Measurements from ENCODE around the gene ZFX.
"Not testable (repeated sequence)": the region's sequence is repeated elsewhere in the genome, so short reads cannot be mapped to it uniquely, and the experiment has no call there.

The ZFX gene

GRCh38 chrX:24149351-24150050 lies at the start of gene ZFX:
Gene ZFX, plus strand, starts transcription at chrX:24149729. Its CDS starts 23,014 bp downstream, at chrX:24172743.
- Histone ChIP-seq H3K9ac (ENCODE audit: low read length) (peak within 1 kb of the TSS; percentile 95), H3K36me3 (ENCODE audit: insufficient read depth, low read length) (peaks cover 6% of the 10 kb centered on the region), H3K27me3 (ENCODE audit: control insufficient read depth in 1 of 2, insufficient read depth in 2 of 2, low read length in 2 of 2) (no peaks in the 10 kb centered on the region), H3K27ac (ENCODE audit: low read depth, low read length) (peak within 1 kb of the TSS; percentile 96), H3K4me3 (ENCODE audit: low read depth in 1 of 2, low read length in 2 of 2) (peak within 1 kb of the TSS; percentile 80 to 95), H3K4me1 (ENCODE audit: insufficient read depth, low read length) (peaks cover 70% of the 10 kb centered on the region), H3K9me3 (ENCODE audit: low read length) (no peaks in the 10 kb centered on the region)

GRCh38 chrX:24100713-24101112 lies 48.8 kb upstream of the ZFX start:
- Histone ChIP-seq H3K4me3 (ENCODE audit: low read depth in 1 of 2, low read length in 2 of 2) (no peak overlapping the region), H3K4me1 (ENCODE audit: insufficient read depth, low read length) (no peaks in the 10 kb centered on the region), H3K27me3 (ENCODE audit: control insufficient read depth in 1 of 2, insufficient read depth in 2 of 2, low read length in 2 of 2) (no peaks in the 10 kb centered on the region), H3K27ac (ENCODE audit: low read depth, low read length) (no peak overlapping the region), H3K9ac (ENCODE audit: low read length) (no peak overlapping the region), H3K9me3 (ENCODE audit: low read length) (no peaks in the 10 kb centered on the region), H3K36me3 (ENCODE audit: insufficient read depth, low read length) (no peaks in the 10 kb centered on the region)

GRCh38 chrX:24110069-24110468 lies 39.5 kb upstream of the ZFX start:
- Histone ChIP-seq H3K4me1 (ENCODE audit: insufficient read depth, low read length) (no peaks in the 10 kb centered on the region), H3K27me3 (ENCODE audit: control insufficient read depth in 1 of 2, insufficient read depth in 2 of 2, low read length in 2 of 2) (no peaks in the 10 kb centered on the region), H3K4me3 (ENCODE audit: low read depth in 1 of 2, low read length in 2 of 2) (no peak overlapping the region), H3K36me3 (ENCODE audit: insufficient read depth, low read length) (no peaks in the 10 kb centered on the region), H3K9ac (ENCODE audit: low read length) (no peak overlapping the region), H3K9me3 (ENCODE audit: low read length) (no peaks in the 10 kb centered on the region), H3K27ac (ENCODE audit: low read depth, low read length) (no peak overlapping the region)

GRCh38 chrX:24113181-24113580 lies 36.3 kb upstream of the ZFX start:
- H3K27ac ChIP-seq (ENCODE audit: low read depth, low read length) = no peak overlapping the region
- H3K27me3 ChIP-seq (ENCODE audit: control insufficient read depth in 1 of 2, insufficient read depth in 2 of 2, low read length in 2 of 2) = no peaks in the 10 kb centered on the region
- peaks cover 14% of the 10 kb centered on the region for H3K4me1 ChIP-seq (ENCODE audit: insufficient read depth, low read length)
- no peak overlapping the region for H3K9ac ChIP-seq (ENCODE audit: low read length)
- no peak overlapping the region for H3K4me3 ChIP-seq (ENCODE audit: low read depth in 1 of 2, low read length in 2 of 2)
- H3K9me3 ChIP-seq (ENCODE audit: low read length) = no peaks in the 10 kb centered on the region
- H3K36me3 ChIP-seq (ENCODE audit: insufficient read depth, low read length) = no peaks in the 10 kb centered on the region

GRCh38 chrX:24117258-24117657 lies 32.3 kb upstream of the ZFX start:
- Histone ChIP-seq H3K9ac (ENCODE audit: low read length) (no peak overlapping the region), H3K4me3 (ENCODE audit: low read depth in 1 of 2, low read length in 2 of 2) (no peak overlapping the region), H3K36me3 (ENCODE audit: insufficient read depth, low read length) (no peaks in the 10 kb centered on the region), H3K27me3 (ENCODE audit: control insufficient read depth in 1 of 2, insufficient read depth in 2 of 2, low read length in 2 of 2) (no peaks in the 10 kb centered on the region), H3K9me3 (ENCODE audit: low read length) (no peaks in the 10 kb centered on the region), H3K27ac (ENCODE audit: low read depth, low read length) (no peak overlapping the region), H3K4me1 (ENCODE audit: insufficient read depth, low read length) (peaks cover 14% of the 10 kb centered on the region)

GRCh38 chrX:24124244-24124799 lies 25.2 kb upstream of the ZFX start:
- no peak overlapping the region for H3K27ac ChIP-seq (ENCODE audit: low read depth, low read length)
- no peaks in the 10 kb centered on the region for H3K4me1 ChIP-seq (ENCODE audit: insufficient read depth, low read length)
- H3K9ac ChIP-seq (ENCODE audit: low read length) = no peak overlapping the region
- H3K27me3 ChIP-seq (ENCODE audit: control insufficient read depth in 1 of 2, insufficient read depth in 2 of 2, low read length in 2 of 2) = no peaks in the 10 kb centered on the region
- no peaks in the 10 kb centered on the region for H3K36me3 ChIP-seq (ENCODE audit: insufficient read depth, low read length)
- H3K4me3 ChIP-seq (ENCODE audit: low read depth in 1 of 2, low read length in 2 of 2) = no peak overlapping the region
- no peaks in the 10 kb centered on the region for H3K9me3 ChIP-seq (ENCODE audit: low read length)

- H3K4me3 ChIP-seq (ENCODE audit: low read depth in 1 of 2, low read length in 2 of 2) = no peak overlapping the region
- no peaks in the 10 kb centered on the region for H3K27me3 ChIP-seq (ENCODE audit: control insufficient read depth in 1 of 2, insufficient read depth in 2 of 2, low read length in 2 of 2)
- H3K36me3 ChIP-seq (ENCODE audit: insufficient read depth, low read length) = no peaks in the 10 kb centered on the region
- H3K4me1 ChIP-seq (ENCODE audit: insufficient read depth, low read length) = no peaks in the 10 kb centered on the region
- no peaks in the 10 kb centered on the region for H3K9me3 ChIP-seq (ENCODE audit: low read length)
- H3K27ac ChIP-seq (ENCODE audit: low read depth, low read length) = no peak overlapping the region
- no peak overlapping the region for H3K9ac ChIP-seq (ENCODE audit: low read length)
Observed at GRCh38 chrX:24125028-24125612, 24.4 kb upstream of the ZFX start.

- Histone ChIP-seq H3K9ac (ENCODE audit: low read length) (no peak overlapping the region), H3K27me3 (ENCODE audit: control insufficient read depth in 1 of 2, insufficient read depth in 2 of 2, low read length in 2 of 2) (no peaks in the 10 kb centered on the region), H3K36me3 (ENCODE audit: insufficient read depth, low read length) (no peaks in the 10 kb centered on the region), H3K4me3 (ENCODE audit: low read depth in 1 of 2, low read length in 2 of 2) (no peak overlapping the region), H3K4me1 (ENCODE audit: insufficient read depth, low read length) (no peaks in the 10 kb centered on the region), H3K9me3 (ENCODE audit: low read length) (no peaks in the 10 kb centered on the region), H3K27ac (ENCODE audit: low read depth, low read length) (no peak overlapping the region)
Observed at GRCh38 chrX:24131476-24131875, 18.1 kb upstream of the ZFX start.

- Histone ChIP-seq H3K4me3 (ENCODE audit: low read depth in 1 of 2, low read length in 2 of 2) (no peak overlapping the region), H3K9ac (ENCODE audit: low read length) (no peak overlapping the region), H3K27ac (ENCODE audit: low read depth, low read length) (no peak overlapping the region), H3K27me3 (ENCODE audit: control insufficient read depth in 1 of 2, insufficient read depth in 2 of 2, low read length in 2 of 2) (no peaks in the 10 kb centered on the region), H3K9me3 (ENCODE audit: low read length) (no peaks in the 10 kb centered on the region), H3K4me1 (ENCODE audit: insufficient read depth, low read length) (no peaks in the 10 kb centered on the region), H3K36me3 (ENCODE audit: insufficient read depth, low read length) (no peaks in the 10 kb centered on the region)
Observed at GRCh38 chrX:24133312-24133711, 16.2 kb upstream of the ZFX start.

GRCh38 chrX:24135768-24136167 lies 13.8 kb upstream of the ZFX start:
- H3K4me1 ChIP-seq (ENCODE audit: insufficient read depth, low read length); H3K36me3 ChIP-seq (ENCODE audit: insufficient read depth, low read length); H3K27ac ChIP-seq (ENCODE audit: low read depth, low read length); H3K9ac ChIP-seq (ENCODE audit: low read length); H3K27me3 ChIP-seq (ENCODE audit: control insufficient read depth in 1 of 2, insufficient read depth in 2 of 2, low read length in 2 of 2); H3K4me3 ChIP-seq (ENCODE audit: low read depth in 1 of 2, low read length in 2 of 2); H3K9me3 ChIP-seq (ENCODE audit: low read length): not testable (repeated sequence)

GRCh38 chrX:24137192-24137591 lies 12.3 kb upstream of the ZFX start:
- H3K36me3 ChIP-seq (ENCODE audit: insufficient read depth, low read length) = no peaks in the 10 kb centered on the region
- no peaks in the 10 kb centered on the region for H3K27me3 ChIP-seq (ENCODE audit: control insufficient read depth in 1 of 2, insufficient read depth in 2 of 2, low read length in 2 of 2)
- H3K9ac ChIP-seq (ENCODE audit: low read length) = no peak overlapping the region
- no peaks in the 10 kb centered on the region for H3K4me1 ChIP-seq (ENCODE audit: insufficient read depth, low read length)
- no peak overlapping the region for H3K27ac ChIP-seq (ENCODE audit: low read depth, low read length)
- no peak overlapping the region for H3K4me3 ChIP-seq (ENCODE audit: low read depth in 1 of 2, low read length in 2 of 2)
- no peaks in the 10 kb centered on the region for H3K9me3 ChIP-seq (ENCODE audit: low read length)

- H3K9me3 ChIP-seq (ENCODE audit: low read length); H3K27me3 ChIP-seq (ENCODE audit: control insufficient read depth in 1 of 2, insufficient read depth in 2 of 2, low read length in 2 of 2); H3K36me3 ChIP-seq (ENCODE audit: insufficient read depth, low read length); H3K9ac ChIP-seq (ENCODE audit: low read length); H3K4me3 ChIP-seq (ENCODE audit: low read depth in 1 of 2, low read length in 2 of 2); H3K27ac ChIP-seq (ENCODE audit: low read depth, low read length): not testable (repeated sequence)
- H3K4me1 ChIP-seq (ENCODE audit: insufficient read depth, low read length) = peaks cover 34% of the 10 kb centered on the region
Observed at GRCh38 chrX:24143982-24144381, 5.5 kb upstream of the ZFX start.

Measured in muscle layer of colon (tissue), 2 donors.